Testis (tissue), 3 donors: ENCODE data around the gene SPINK9. TPM values are rescaled to one million over a fixed set of nuclear protein-coding genes. Genes with fewer than 3 reads are reported as not detected.

ENCODE experiments used
- DNase-seq: peaks from one replicate; pipeline ENCODE4 v3.0.0-alpha.2; 2019
- H3K27ac ChIP-seq, 2 donors: fragments of 200-600 bp; sonication (generic); one replicate each; pipeline ENCODE4 v1.5.1; 2019
- H3K27me3 ChIP-seq: fragments of 200-600 bp; sonication (generic); one replicate; pipeline ENCODE4 v1.5.1; 2019
- H3K36me3 ChIP-seq: fragments of 200-600 bp; sonication (generic); one replicate; pipeline ENCODE4 v1.5.1; 2017; ENCODE audit warnings: low read depth; ENCODE audit errors: missing control alignments
- H3K4me1 ChIP-seq: fragments of 200-600 bp; sonication (generic); one replicate; pipeline ENCODE4 v1.5.1; 2019
- H3K4me3 ChIP-seq, 2 donors: fragments of 200-600 bp; sonication (generic); one replicate each; pipeline ENCODE4 v1.5.1; 2017 to 2019
- H3K9me3 ChIP-seq: fragments of 200-600 bp; sonication (generic); one replicate; pipeline ENCODE4 v1.5.1; 2017
- POLR2A ChIP-seq: fragments of 450-650 bp; IDR thresholded peaks from one replicate; pipeline ENCODE4 v1.6.1; 2017; ENCODE audit warnings: antibody characterized with exemption, mild to moderate bottlenecking, moderate library complexity
- WGBS, 2 donors: methylation state at CpG; one replicate each; pipeline ENCODE4 v1.1.5; 2018; 5-methylcytosine and 5-hydroxymethylcytosine counted together
- intact Hi-C: fragments of 100-400 bp; cut with DNase I; formaldehyde crosslinking; loops from one replicate; pipeline ENCODE4 v1.15.1; 2023; ENCODE audit warnings: low total_unique reads
- polyA plus RNA-seq: library from polyadenylated mRNA; stranded (reverse); fragments of 350-450 nt; fragmentation: Illumina TruSeq; extraction: RNeasy Lipid Tissue Mini Kit (QIAGEN cat#74804); gene quantifications from one replicate; pipeline ENCODE4 v1.2.3, GENCODE V29; 2014; ENCODE audit warnings: low read depth, low replicate concordance; ENCODE audit not compliant: insufficient read depth
- total RNA-seq, 2 donors: library from RNA; depleted of rRNA; stranded (reverse); fragments of >200 nt; gene quantifications; one replicate each; pipeline ENCODE4 v1.2.3, GENCODE V29; 2016
- TF ChIP-seq, protein P1 (sequence below), 3 experiments: fragments of 450-650 bp in 2 of 3; fragments of 200-600 bp in 1 of 3; sonication (generic) in 1 of 3; IDR thresholded peaks; one replicate each; pipeline ENCODE4 v1.5.1; 2016 to 2019; ENCODE audit warnings: antibody characterized with exemption in 3 of 3, mild to moderate bottlenecking in 2 of 3, moderate library complexity in 1 of 3

The SPINK9 gene
- total and polyA plus RNA-seq, 3 donors from 2014 or later, result not detected

DNA sequence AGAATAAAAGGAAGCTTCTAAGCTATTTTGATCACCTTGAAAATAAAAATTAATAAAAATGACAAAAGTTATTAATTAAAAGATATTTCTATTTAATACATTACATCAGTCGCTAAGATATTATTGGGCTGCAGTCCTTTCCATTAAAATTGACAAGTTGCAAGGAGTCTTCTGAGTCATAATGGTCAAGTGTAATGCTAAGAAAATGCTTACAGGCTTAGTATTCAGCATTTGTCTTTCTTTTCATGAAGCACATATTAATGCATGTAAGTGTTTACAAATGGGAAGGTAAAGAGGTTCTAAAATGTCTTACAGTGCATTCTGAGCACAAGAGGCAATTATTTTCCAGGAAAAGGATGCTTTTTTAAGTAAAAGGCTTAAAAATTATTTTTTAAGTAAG, 17.3 kb downstream of the SPINK9 start:
- WGBS, 2 donors, result 89 to 100% methylated on average over 1 of the region's 1 CpG
- Histone ChIP-seq H3K9me3 (no peaks in the 10 kb centered on the region), H3K4me1 (no peaks in the 10 kb centered on the region), H3K4me3 (no peak overlapping the region), H3K27ac (no peak overlapping the region), H3K36me3 (no peaks in the 10 kb centered on the region), H3K27me3 (no peaks in the 10 kb centered on the region)
- TF ChIP-seq, protein P1, sequence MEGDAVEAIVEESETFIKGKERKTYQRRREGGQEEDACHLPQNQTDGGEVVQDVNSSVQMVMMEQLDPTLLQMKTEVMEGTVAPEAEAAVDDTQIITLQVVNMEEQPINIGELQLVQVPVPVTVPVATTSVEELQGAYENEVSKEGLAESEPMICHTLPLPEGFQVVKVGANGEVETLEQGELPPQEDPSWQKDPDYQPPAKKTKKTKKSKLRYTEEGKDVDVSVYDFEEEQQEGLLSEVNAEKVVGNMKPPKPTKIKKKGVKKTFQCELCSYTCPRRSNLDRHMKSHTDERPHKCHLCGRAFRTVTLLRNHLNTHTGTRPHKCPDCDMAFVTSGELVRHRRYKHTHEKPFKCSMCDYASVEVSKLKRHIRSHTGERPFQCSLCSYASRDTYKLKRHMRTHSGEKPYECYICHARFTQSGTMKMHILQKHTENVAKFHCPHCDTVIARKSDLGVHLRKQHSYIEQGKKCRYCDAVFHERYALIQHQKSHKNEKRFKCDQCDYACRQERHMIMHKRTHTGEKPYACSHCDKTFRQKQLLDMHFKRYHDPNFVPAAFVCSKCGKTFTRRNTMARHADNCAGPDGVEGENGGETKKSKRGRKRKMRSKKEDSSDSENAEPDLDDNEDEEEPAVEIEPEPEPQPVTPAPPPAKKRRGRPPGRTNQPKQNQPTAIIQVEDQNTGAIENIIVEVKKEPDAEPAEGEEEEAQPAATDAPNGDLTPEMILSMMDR (IDR thresholded peaks at IDR 0.05), result no peak
- TF ChIP-seq POLR2A, result no peak
- DNase-seq, result no peak
- intact Hi-C loops, result no loop called here

DNA sequence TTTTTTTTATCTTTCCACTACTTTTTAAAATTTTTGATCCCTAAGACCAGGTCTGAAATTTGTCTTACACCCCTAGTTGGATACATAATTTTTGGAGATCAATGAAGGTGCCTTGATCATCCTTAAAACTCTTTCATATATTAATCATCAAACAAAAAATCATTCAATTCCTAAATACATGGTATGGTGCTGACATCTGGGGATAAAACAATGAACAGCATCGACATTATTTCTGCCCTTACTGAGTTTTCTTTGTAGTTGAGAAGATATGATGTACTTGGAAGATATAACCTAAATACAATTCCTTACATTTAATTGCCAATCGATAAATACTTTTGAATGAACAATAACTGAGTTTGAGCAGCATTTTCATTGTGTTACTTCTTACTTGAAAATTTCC, 18.3 kb downstream of the SPINK9 start:
- no peaks in the 10 kb centered on the region for H3K4me1 ChIP-seq
- DNase-seq, result no peak
- intact Hi-C loops, result no loop called here
- TF ChIP-seq, protein P1 (IDR thresholded peaks at IDR 0.05), result no peak
- TF ChIP-seq POLR2A, result no peak
- H3K4me3 ChIP-seq, result no peak overlapping the region
- H3K27ac ChIP-seq, result no peak overlapping the region
- H3K27me3 ChIP-seq, result no peaks in the 10 kb centered on the region
- WGBS, 2 donors, result 87 to 90% methylated on average over 2 of the region's 2 CpGs
- H3K36me3 ChIP-seq, result no peaks in the 10 kb centered on the region
- no peaks in the 10 kb centered on the region for H3K9me3 ChIP-seq

DNA sequence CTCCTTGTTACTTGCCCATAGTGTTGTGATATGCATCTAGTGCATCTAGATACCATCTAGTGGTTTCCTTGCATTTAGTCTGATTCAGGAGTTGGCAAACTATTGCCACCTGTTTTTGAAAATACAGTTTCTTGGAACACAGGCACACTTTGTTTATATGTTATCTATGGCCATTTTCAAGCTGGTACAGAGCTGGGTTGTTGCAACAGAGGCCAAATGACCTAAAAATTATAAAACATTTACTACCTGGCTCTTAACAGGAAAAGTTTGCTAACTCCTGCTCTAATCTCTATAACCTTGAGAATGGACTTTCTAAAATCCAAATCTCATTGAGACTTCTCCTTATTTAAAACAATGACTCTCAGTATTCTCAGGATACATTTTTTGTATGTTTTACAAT, 29.0 kb downstream of the SPINK9 start:
- Histone ChIP-seq H3K36me3 (no peaks in the 10 kb centered on the region), H3K27ac (no peak overlapping the region), H3K27me3 (no peaks in the 10 kb centered on the region), H3K4me1 (no peaks in the 10 kb centered on the region), H3K9me3 (no peaks in the 10 kb centered on the region), H3K4me3 (no peak overlapping the region)
- intact Hi-C loops, result no loop called here
- no peak for TF ChIP-seq POLR2A
- TF ChIP-seq, protein P1 (IDR thresholded peaks at IDR 0.05), result no peak
- DNase-seq, result no peak

DNA sequence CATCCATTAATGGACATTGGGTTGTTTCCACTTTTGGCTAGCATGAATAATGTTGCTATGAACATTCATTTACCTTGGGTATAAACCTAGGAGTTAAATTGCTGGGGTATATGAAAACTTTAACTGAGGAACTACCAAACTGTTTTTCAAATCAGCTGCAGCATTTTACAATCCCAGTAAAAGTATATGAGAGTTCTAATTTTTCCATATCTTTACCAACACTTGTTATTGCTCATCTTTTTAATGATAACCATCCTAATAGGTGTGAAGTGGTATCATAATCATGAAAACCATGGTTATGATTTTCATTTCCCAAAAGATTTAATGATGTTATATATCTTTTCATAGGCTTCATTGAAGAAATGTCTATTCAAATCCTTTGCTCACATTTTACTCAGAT, 32.9 kb downstream of the SPINK9 start:
- no peak overlapping the region for H3K4me3 ChIP-seq
- H3K4me1 ChIP-seq, result no peaks in the 10 kb centered on the region
- H3K27ac ChIP-seq, result no peak overlapping the region
- H3K27me3 ChIP-seq, result no peaks in the 10 kb centered on the region
- no peaks in the 10 kb centered on the region for H3K36me3 ChIP-seq
- TF ChIP-seq POLR2A, result no peak
- TF ChIP-seq, protein P1 (IDR thresholded peaks at IDR 0.05), result no peak
- DNase-seq, result no peak
- no peaks in the 10 kb centered on the region for H3K9me3 ChIP-seq
- intact Hi-C loops, result no loop called here

DNA sequence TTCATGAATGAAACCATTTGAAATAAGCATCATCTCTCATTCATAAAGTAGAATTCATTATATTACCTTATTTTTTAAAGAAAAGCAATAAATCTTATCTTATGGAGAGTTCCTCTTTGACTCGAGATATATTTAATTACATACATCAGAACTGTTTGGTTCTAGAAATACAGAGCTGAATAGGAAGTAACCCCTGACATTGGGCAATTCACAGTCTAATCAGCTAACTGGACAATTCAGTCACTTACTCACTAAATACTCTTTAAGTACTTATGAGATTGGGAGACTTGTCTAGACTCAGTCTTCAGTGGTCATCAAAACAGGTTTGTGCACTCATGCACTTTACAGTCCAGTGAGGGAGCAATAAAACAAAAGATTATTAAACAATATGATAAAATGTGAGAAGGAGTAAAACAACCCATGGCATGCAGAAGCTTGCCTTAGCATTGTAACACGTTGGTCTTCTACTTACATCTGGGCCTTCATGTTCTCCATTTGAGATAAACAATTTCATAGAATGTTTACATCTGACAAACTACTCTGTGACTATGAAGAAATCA, 36.9 kb downstream of the SPINK9 start:
- no peaks in the 10 kb centered on the region for H3K27me3 ChIP-seq
- no peaks in the 10 kb centered on the region for H3K4me1 ChIP-seq
- TF ChIP-seq, protein P1 (IDR thresholded peaks at IDR 0.05), result no peak
- no peak for TF ChIP-seq POLR2A
- DNase-seq, result no peak
- H3K36me3 ChIP-seq, result no peaks in the 10 kb centered on the region
- no peak overlapping the region for H3K27ac ChIP-seq
- 69 to 80% methylated on average over 2 of the region's 2 CpGs for WGBS, 2 donors
- intact Hi-C loops, result no loop called here
- H3K9me3 ChIP-seq, result no peaks in the 10 kb centered on the region
- no peak overlapping the region for H3K4me3 ChIP-seq
